ENCODE measurements around the gene NUBP2.

The NUBP2 gene

DNA sequence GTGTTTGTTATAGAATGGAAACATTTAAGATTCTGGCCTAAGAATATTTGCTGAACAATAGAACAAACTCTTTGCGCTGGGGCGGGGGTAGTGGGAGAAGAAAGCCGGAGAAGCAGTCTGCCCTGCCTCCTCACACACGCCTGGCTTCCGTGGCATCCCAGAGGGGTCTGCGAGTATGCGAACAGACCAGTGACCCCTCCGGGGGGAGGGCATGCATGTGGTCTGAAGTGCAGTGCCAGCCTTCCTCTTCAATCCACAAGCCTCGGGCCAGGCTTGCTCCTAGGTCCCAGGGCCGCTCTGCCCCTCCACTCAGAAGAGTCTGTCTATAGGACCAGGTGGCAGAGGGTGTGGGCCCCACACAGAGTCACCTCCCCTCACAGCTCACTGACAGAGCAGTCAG, 24.9 kb downstream of the NUBP2 start:
- Histone ChIP-seq H3K4me3 (ENCODE audit: low read depth in 1 of 2, low read length in 2 of 2) (no peak overlapping the region), H3K9me3 (ENCODE audit: control insufficient read depth in 1 of 2, low read length in 2 of 2) (no peaks in the 10 kb centered on the region), H3K36me3 (ENCODE audit: control insufficient read depth in 1 of 2, insufficient read depth in 2 of 2, low read length in 2 of 2) (peaks cover 10 to 38% of the 10 kb centered on the region in 2 donors), H3K27me3 (ENCODE audit: low read depth, low read length) (no peaks in the 10 kb centered on the region), H3K4me1 (ENCODE audit: control insufficient read depth in 1 of 2, insufficient read depth in 2 of 2, low read length in 2 of 2) (no peaks in the 10 kb centered on the region), H3K27ac (ENCODE audit: low read length) (no peak overlapping the region)

- Histone ChIP-seq H3K4me3 (ENCODE audit: low read depth in 1 of 2, low read length in 2 of 2) (no peak overlapping the region), H3K9me3 (ENCODE audit: control insufficient read depth in 1 of 2, low read length in 2 of 2) (no peaks in the 10 kb centered on the region), H3K36me3 (ENCODE audit: control insufficient read depth in 1 of 2, insufficient read depth in 2 of 2, low read length in 2 of 2) (peaks cover 11 to 40% of the 10 kb centered on the region in 2 donors), H3K4me1 (ENCODE audit: control insufficient read depth in 1 of 2, insufficient read depth in 2 of 2, low read length in 2 of 2) (no peaks in the 10 kb centered on the region), H3K27ac (ENCODE audit: low read length) (no peak overlapping the region), H3K27me3 (ENCODE audit: low read depth, low read length) (no peaks in the 10 kb centered on the region)
Observed at GRCh38 chr16:1808691-1809090, 25.9 kb downstream of the NUBP2 start.

DNA sequence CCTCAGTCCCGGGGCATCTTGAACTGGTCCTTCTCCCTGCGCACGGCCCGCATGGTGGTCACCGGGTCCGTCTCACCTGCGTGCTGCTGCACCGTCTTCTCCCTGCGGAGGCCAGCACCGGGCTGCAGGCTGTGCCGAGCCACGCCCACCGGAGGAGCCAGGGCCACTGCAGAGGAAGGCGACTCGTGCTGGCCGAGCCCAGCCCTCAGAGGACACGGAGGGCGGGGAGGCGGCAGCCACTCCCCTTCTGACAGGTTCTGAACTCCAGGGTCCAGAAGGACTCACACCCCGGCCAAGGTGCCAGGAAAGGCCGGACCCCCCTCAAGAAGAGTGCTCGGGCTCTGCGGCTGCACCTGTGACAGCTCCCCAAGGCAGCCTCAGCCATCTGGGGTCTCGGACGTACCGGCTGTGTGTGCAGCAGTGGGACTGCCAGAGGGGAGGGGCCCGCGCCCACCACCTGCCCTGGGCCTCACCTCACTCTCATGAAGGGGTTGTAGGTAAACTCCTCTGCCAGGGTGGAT, 26.6 kb downstream of the NUBP2 start:
- Histone ChIP-seq H3K4me1 (ENCODE audit: control insufficient read depth in 1 of 2, insufficient read depth in 2 of 2, low read length in 2 of 2) (no peaks in the 10 kb centered on the region), H3K27ac (ENCODE audit: low read length) (no peak overlapping the region), H3K27me3 (ENCODE audit: low read depth, low read length) (no peaks in the 10 kb centered on the region), H3K9me3 (ENCODE audit: control insufficient read depth in 1 of 2, low read length in 2 of 2) (no peaks in the 10 kb centered on the region), H3K4me3 (ENCODE audit: low read depth in 1 of 2, low read length in 2 of 2) (no peak overlapping the region), H3K36me3 (ENCODE audit: control insufficient read depth in 1 of 2, insufficient read depth in 2 of 2, low read length in 2 of 2) (peaks cover 14 to 40% of the 10 kb centered on the region in 2 donors)

- Histone ChIP-seq H3K9me3 (ENCODE audit: control insufficient read depth in 1 of 2, low read length in 2 of 2) (no peaks in the 10 kb centered on the region), H3K27ac (ENCODE audit: low read length) (no peak overlapping the region), H3K4me1 (ENCODE audit: control insufficient read depth in 1 of 2, insufficient read depth in 2 of 2, low read length in 2 of 2) (no peaks in the 10 kb centered on the region), H3K36me3 (ENCODE audit: control insufficient read depth in 1 of 2, insufficient read depth in 2 of 2, low read length in 2 of 2) (peaks cover 16 to 41% of the 10 kb centered on the region in 2 donors), H3K27me3 (ENCODE audit: low read depth, low read length) (no peaks in the 10 kb centered on the region), H3K4me3 (ENCODE audit: low read depth in 1 of 2, low read length in 2 of 2) (no peak overlapping the region)
Observed at GRCh38 chr16:1810106-1810505, 27.3 kb downstream of the NUBP2 start.

DNA sequence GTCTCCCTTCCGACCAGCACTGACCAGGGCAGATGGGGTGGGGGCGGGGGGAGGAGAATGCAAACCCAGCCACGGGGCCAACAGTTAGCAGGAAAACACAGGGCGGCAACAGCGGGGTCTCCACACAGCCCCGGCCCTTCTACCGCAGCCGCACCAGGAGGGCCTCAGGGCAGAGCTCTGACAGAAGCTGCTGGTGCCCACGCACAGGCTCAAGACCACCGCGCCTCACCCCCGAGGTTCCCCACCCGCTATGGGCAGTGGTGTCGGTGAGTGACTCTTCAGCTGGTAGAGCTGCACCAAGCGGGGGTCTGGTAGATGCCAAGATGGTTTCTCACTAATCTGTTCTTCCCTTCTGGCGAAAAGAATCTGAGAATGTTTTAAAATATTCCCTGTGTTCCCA, 27.8 kb downstream of the NUBP2 start:
- no peak overlapping the region for H3K27ac ChIP-seq (ENCODE audit: low read length)
- H3K27me3 ChIP-seq (ENCODE audit: low read depth, low read length), result no peaks in the 10 kb centered on the region
- H3K36me3 ChIP-seq (ENCODE audit: control insufficient read depth in 1 of 2, insufficient read depth in 2 of 2, low read length in 2 of 2), result peaks cover 20 to 46% of the 10 kb centered on the region in 2 donors
- H3K4me3 ChIP-seq (ENCODE audit: low read depth in 1 of 2, low read length in 2 of 2), result no peak overlapping the region
- no peaks in the 10 kb centered on the region for H3K4me1 ChIP-seq (ENCODE audit: control insufficient read depth in 1 of 2, insufficient read depth in 2 of 2, low read length in 2 of 2)
- no peaks in the 10 kb centered on the region for H3K9me3 ChIP-seq (ENCODE audit: control insufficient read depth in 1 of 2, low read length in 2 of 2)

DNA sequence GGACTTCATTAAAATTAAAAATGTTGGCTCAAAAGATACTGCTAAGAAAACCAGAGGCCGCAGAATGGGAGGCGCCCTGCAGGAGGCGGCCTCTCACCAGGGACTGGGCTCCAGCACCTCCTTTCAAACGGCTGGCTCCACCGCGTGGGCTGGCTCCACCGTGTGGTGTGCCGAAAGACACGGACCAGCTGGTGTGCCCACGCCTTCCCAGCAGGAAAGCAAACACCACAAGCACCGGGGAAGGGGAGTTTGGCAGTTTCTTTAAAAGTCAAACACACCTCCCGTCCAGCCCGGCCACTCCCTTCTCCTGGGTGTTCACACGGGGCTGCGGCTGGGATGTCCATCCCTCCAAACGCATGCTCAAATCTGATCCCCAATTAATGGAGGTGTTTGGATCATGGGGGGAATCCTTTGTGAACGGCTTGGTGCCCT, 30.0 kb downstream of the NUBP2 start:
- Histone ChIP-seq H3K4me3 (ENCODE audit: low read depth in 1 of 2, low read length in 2 of 2) (no peak overlapping the region), H3K4me1 (ENCODE audit: control insufficient read depth in 1 of 2, insufficient read depth in 2 of 2, low read length in 2 of 2) (no peaks in the 10 kb centered on the region), H3K27me3 (ENCODE audit: low read depth, low read length) (no peaks in the 10 kb centered on the region), H3K36me3 (ENCODE audit: control insufficient read depth in 1 of 2, insufficient read depth in 2 of 2, low read length in 2 of 2) (peaks cover 22 to 54% of the 10 kb centered on the region in 2 donors), H3K27ac (ENCODE audit: low read length) (no peak overlapping the region), H3K9me3 (ENCODE audit: control insufficient read depth in 1 of 2, low read length in 2 of 2) (no peaks in the 10 kb centered on the region)

GRCh38 chr16:1815461-1815860, 32.7 kb downstream of the NUBP2 start:
- Histone ChIP-seq H3K4me3 (ENCODE audit: low read depth in 1 of 2, low read length in 2 of 2) (no peak overlapping the region), H3K4me1 (ENCODE audit: control insufficient read depth in 1 of 2, insufficient read depth in 2 of 2, low read length in 2 of 2) (no peaks in the 10 kb centered on the region), H3K27me3 (ENCODE audit: low read depth, low read length) (no peaks in the 10 kb centered on the region), H3K9me3 (ENCODE audit: control insufficient read depth in 1 of 2, low read length in 2 of 2) (no peaks in the 10 kb centered on the region), H3K27ac (ENCODE audit: low read length) (no peak overlapping the region), H3K36me3 (ENCODE audit: control insufficient read depth in 1 of 2, insufficient read depth in 2 of 2, low read length in 2 of 2) (peaks cover 17 to 57% of the 10 kb centered on the region in 2 donors)

GRCh38 chr16:1816396-1817275, 33.9 kb downstream of the NUBP2 start:
- H3K27ac ChIP-seq (ENCODE audit: low read length), result no peak overlapping the region
- H3K4me1 ChIP-seq (ENCODE audit: control insufficient read depth in 1 of 2, insufficient read depth in 2 of 2, low read length in 2 of 2), result no peaks in the 10 kb centered on the region
- no peak overlapping the region for H3K4me3 ChIP-seq (ENCODE audit: low read depth in 1 of 2, low read length in 2 of 2)
- peaks cover 17 to 66% of the 10 kb centered on the region in 2 donors for H3K36me3 ChIP-seq (ENCODE audit: control insufficient read depth in 1 of 2, insufficient read depth in 2 of 2, low read length in 2 of 2)
- no peaks in the 10 kb centered on the region for H3K27me3 ChIP-seq (ENCODE audit: low read depth, low read length)
- H3K9me3 ChIP-seq (ENCODE audit: control insufficient read depth in 1 of 2, low read length in 2 of 2), result no peaks in the 10 kb centered on the region

DNA sequence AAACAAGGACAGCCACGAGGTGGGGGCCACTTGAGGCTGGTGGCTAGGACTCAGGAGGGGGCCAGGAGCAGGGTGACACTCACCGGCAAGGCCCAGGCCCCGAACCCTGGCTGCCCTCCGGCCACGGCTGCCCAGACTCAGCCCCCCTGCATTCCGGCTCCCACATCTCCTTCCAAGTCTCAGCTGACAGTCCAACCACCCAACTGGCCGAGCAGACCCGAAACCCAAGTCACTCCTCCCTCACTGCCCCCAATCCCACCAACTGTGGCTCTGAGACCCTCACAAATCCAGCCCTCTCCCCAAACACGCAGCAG, 34.5 kb downstream of the NUBP2 start:
- no peaks in the 10 kb centered on the region for H3K9me3 ChIP-seq (ENCODE audit: control insufficient read depth in 1 of 2, low read length in 2 of 2)
- H3K4me1 ChIP-seq (ENCODE audit: control insufficient read depth in 1 of 2, insufficient read depth in 2 of 2, low read length in 2 of 2), result no peaks in the 10 kb centered on the region
- H3K27me3 ChIP-seq (ENCODE audit: low read depth, low read length), result no peaks in the 10 kb centered on the region
- H3K27ac ChIP-seq (ENCODE audit: low read length), result no peak overlapping the region
- H3K36me3 ChIP-seq (ENCODE audit: control insufficient read depth in 1 of 2, insufficient read depth in 2 of 2, low read length in 2 of 2), result peaks cover 17 to 72% of the 10 kb centered on the region in 2 donors
- H3K4me3 ChIP-seq (ENCODE audit: low read depth in 1 of 2, low read length in 2 of 2), result no peak overlapping the region

- Histone ChIP-seq H3K36me3 (ENCODE audit: control insufficient read depth in 1 of 2, insufficient read depth in 2 of 2, low read length in 2 of 2) (peaks cover 21 to 76% of the 10 kb centered on the region in 2 donors), H3K27ac (ENCODE audit: low read length) (no peak overlapping the region), H3K4me1 (ENCODE audit: control insufficient read depth in 1 of 2, insufficient read depth in 2 of 2, low read length in 2 of 2) (no peaks in the 10 kb centered on the region), H3K9me3 (ENCODE audit: control insufficient read depth in 1 of 2, low read length in 2 of 2) (no peaks in the 10 kb centered on the region), H3K4me3 (ENCODE audit: low read depth in 1 of 2, low read length in 2 of 2) (no peak overlapping the region), H3K27me3 (ENCODE audit: low read depth, low read length) (no peaks in the 10 kb centered on the region)
Observed at GRCh38 chr16:1817716-1818115, 35.0 kb downstream of the NUBP2 start.

DNA sequence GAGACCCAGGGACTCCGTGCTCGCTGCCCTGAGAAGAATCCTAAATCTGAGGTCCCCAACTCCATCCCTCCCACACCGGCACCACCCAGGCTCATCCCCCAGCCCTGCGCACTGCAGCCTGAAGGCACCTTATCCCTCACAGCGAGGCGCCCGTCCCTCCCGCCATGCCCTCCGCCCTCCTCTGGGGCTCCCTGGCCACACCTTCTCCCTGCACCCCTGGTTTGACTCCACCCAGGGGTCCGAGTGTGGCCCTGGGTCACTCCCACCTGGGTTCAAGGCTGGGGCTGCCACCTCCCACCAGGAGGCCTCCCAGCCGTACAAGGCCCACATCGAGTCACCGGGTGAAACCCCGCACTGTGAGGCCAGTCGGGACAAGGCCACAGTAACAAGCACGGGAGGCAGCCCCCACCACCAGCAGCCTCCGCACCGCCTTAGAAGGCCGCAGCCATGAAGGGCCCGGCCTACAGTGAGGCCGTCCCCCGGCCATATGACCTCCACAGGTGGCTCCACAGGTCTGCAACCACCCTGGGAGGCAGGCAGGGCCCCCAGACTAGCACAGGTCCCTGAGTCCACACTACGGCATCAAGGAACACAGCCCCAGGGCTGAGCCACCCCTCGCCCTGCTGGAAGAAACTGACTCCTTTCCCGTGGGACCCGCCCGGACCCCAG, 35.6 kb downstream of the NUBP2 start:
- Histone ChIP-seq H3K9me3 (ENCODE audit: control insufficient read depth in 1 of 2, low read length in 2 of 2) (no peaks in the 10 kb centered on the region), H3K36me3 (ENCODE audit: control insufficient read depth in 1 of 2, insufficient read depth in 2 of 2, low read length in 2 of 2) (peaks cover 21 to 78% of the 10 kb centered on the region in 2 donors), H3K27me3 (ENCODE audit: low read depth, low read length) (no peaks in the 10 kb centered on the region), H3K4me1 (ENCODE audit: control insufficient read depth in 1 of 2, insufficient read depth in 2 of 2, low read length in 2 of 2) (no peaks in the 10 kb centered on the region), H3K27ac (ENCODE audit: low read length) (no peak overlapping the region), H3K4me3 (ENCODE audit: low read depth in 1 of 2, low read length in 2 of 2) (no peak overlapping the region)

Measured in muscle layer of duodenum (tissue), 2 donors.